Mucosa of descending colon (tissue), 3 donors: ENCODE results near the gene SFXN3. TPM values are rescaled to one million over a fixed set of nuclear protein-coding genes. Genes with fewer than 3 reads are reported as not detected.
A peak's percentile ranks its signal among the peaks of the same experiment; 100 is the strongest.
"Not testable (repeated sequence)": the region's sequence is repeated elsewhere in the genome, so short reads cannot be mapped to it uniquely, and the experiment has no call there.

ENCODE experiments used
- ATAC-seq: fragments of 200-7000 bp; cut with Tn5 transposase; one replicate; pipeline ENCODE4 v1.9.1; 2020; ENCODE audit warnings: mild to moderate bottlenecking, moderate library complexity
- DNase-seq, 3 donors: peaks; one replicate each; pipeline ENCODE4 v3.0.0-alpha.2; 2020
- H3K36me3 ChIP-seq: fragments of 200-600 bp; one replicate; pipeline ENCODE4 v1.8.0; 2021; ENCODE audit warnings: low read depth, mild to moderate bottlenecking
- H3K4me1 ChIP-seq: fragments of 200-600 bp; one replicate; pipeline ENCODE4 v1.8.0; 2021; ENCODE audit warnings: low read depth, mild to moderate bottlenecking
- H3K4me3 ChIP-seq: fragments of 200-600 bp; one replicate; pipeline ENCODE4 v1.8.0; 2021; ENCODE audit warnings: mild to moderate bottlenecking
- H3K9me3 ChIP-seq: fragments of 200-600 bp; one replicate; pipeline ENCODE4 v1.8.0; 2021; ENCODE audit warnings: mild to moderate bottlenecking
- CTCF ChIP-seq: fragments of 200-600 bp; IDR thresholded peaks from one replicate; pipeline ENCODE4 v1.8.0; 2022; ENCODE audit warnings: antibody characterized with exemption, mild to moderate bottlenecking
- intact Hi-C, 2 donors: fragments of 100-400 bp; cut with DNase I in 1 of 2; cut with micrococcal nuclease in 1 of 2; formaldehyde crosslinking; loops; one replicate each; pipeline versions ENCODE4 v1.11.0 to v1.11.1; 2022; cut with DNase I, micrococcal nuclease
- total RNA-seq, 3 donors: library from RNA; stranded (reverse); fragmentation: NEBNext Ultra II Directional in 2 of 3; extraction: Animal tissue kit (Norgen Biotek cat#: 25700) in 2 of 3; gene quantifications; one replicate each; pipeline versions ENCODE4 v1.2.1 to v1.2.4, GENCODE V29; 2021 to 2023
- donor health status: DM: no; HTN: no; CAD: no; lungs with moderate emphysema.
- donor health status: DM: no; HTN: no; CAD: no.
- donor health status: DM: no; HTN: yes; CAD: no.

SFXN3 gene
- total RNA-seq, 3 donors from 2014 or later = 8.7 to 28.7 (median 28.0) TPM

DNA sequence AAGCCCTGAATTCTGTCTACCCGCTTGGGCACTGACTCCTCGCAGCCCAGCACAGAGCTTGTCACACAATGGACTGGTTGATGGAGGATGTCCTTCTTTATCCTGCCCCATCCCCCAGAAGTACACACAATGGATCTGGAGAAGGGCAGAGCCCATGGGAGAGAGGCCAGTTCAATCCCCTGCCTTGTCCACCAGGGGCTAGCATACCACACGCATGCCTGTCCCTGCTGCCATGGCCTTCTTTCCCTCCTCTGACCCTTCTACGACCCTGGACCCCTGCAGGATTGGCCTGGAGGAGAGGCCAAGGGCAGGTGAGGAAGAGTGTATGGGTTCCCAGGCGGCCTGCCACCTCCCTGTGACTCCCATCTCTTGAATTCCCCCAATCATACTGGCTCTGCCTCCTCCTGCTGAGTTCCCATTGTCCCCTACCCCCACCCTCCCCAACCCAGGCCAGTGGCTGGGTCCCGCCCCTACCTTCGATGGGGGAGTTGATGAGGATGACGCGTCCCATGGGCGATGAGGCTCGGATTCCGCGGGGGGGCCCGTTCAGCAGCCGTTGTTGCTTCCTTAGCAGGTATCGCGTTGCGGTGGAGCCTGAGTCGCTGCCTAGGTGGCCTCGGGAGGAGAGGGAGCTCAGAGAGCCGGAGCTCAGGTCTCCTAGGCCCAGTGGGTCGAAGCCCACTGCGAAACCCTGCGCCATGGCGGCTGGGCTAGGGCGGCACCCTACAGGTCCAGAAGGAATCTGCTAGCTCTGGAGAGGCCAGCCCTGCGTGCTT, 1.3 kb upstream of the SFXN3 start:
- Histone ChIP-seq H3K4me1 (peaks cover 27% of the 10 kb centered on the region), H3K36me3 (no peaks in the 10 kb centered on the region), H3K4me3 (no peak overlapping the region), H3K9me3 (no peaks in the 10 kb centered on the region)
- intact Hi-C loops = no loop called here
- DNase-seq = no peak
- no peak for ATAC-seq
- TF ChIP-seq CTCF = no peak

- ATAC-seq = no peak
- TF ChIP-seq CTCF = no peak
- Histone ChIP-seq H3K4me1 (peaks cover 27% of the 10 kb centered on the region), H3K9me3 (no peaks in the 10 kb centered on the region), H3K36me3 (no peaks in the 10 kb centered on the region), H3K4me3 (no peak overlapping the region)
- no peak for DNase-seq
- intact Hi-C loops = no loop called here
These were observed 422 bp upstream of the SFXN3 start for GRCh38 chr10:101030496-101031127.

DNA sequence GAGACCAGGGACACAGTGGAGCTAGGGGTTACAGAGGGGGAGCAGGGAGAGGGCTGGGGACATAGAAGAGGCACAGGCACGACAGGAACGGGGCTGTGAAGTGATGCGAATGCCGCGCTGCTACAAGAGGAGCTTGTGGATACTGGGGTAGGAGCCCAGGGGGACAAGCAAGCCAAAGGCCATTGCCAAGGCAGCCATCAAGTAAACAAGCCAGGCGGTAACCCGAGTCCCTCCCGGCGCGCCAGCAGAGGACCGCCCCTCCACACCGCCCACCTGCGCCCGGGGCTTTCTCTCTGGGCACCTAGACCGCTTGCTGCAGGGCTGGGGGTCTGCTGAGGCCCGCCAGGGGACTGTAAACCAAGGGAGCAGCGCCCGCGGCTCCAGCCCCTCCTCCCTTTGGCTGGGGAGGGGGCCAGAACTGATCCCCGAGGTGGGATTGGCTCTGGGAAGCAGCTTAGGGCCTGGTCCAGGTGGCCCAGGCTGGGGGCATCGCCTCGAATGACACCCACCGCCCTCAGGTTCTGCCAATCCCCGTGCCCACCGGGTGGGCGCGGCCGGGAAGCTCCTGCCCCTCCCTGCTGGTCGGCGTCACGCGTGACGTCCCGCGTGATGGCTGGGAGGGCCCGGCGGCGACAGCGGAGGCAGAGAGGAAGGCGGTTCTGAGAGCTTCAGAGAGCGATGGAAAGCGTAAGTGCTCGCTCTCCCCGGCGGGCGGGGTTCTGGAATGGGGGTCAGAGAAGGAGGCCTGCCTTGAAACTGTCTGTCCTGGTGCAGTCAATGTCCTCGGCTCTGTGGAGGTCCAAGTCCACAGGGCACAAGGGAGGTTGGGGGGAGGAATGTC, 982 bp downstream of the SFXN3 start:
- H3K36me3 ChIP-seq = no peaks in the 10 kb centered on the region
- peak; percentile 70 for ATAC-seq
- TF ChIP-seq CTCF = no peak
- peak overlapping the region; percentile 27 for H3K4me3 ChIP-seq
- H3K4me1 ChIP-seq = peaks cover 27% of the 10 kb centered on the region
- intact Hi-C loops = no loop called here
- DNase-seq = peak; percentile 79 to 91 (median 86)
- H3K9me3 ChIP-seq = no peaks in the 10 kb centered on the region

- ATAC-seq = peak; percentile 54
- no peaks in the 10 kb centered on the region for H3K36me3 ChIP-seq
- H3K4me3 ChIP-seq = peak overlapping the region; percentile 27
- H3K9me3 ChIP-seq = no peaks in the 10 kb centered on the region
- DNase-seq = peak in 1 of 3 donors; percentile 51
- TF ChIP-seq CTCF = no peak
- intact Hi-C loops = no loop called here
- H3K4me1 ChIP-seq = peaks cover 27% of the 10 kb centered on the region
These were observed 1.7 kb downstream of the SFXN3 start for GRCh38 chr10:101032637-101033224.

DNA sequence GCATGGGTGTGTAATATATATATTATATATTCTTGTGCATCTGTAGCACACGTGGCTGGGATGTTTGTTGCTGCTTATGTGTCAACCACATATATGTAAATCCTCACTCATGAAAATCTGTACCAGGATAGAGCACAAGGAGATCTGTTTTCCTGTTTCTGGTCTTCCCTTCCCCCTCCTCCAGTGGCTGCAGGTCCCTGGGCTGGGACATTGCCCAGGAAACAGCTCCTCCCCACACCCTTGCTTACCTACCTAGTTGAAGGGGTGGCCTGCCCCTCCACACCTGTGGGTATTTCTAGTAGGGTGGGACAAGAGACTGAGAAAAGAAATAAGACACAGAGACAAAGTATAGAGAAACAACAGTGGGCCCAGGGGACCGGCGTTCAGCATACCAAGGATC, 2.2 kb downstream of the SFXN3 start:
- intact Hi-C loops = no loop called here
- no peaks in the 10 kb centered on the region for H3K9me3 ChIP-seq
- peak in 1 of 3 donors; percentile 25 for DNase-seq
- peaks cover 27% of the 10 kb centered on the region for H3K4me1 ChIP-seq
- no peak overlapping the region for H3K4me3 ChIP-seq
- no peaks in the 10 kb centered on the region for H3K36me3 ChIP-seq
- no peak for TF ChIP-seq CTCF
- no peak for ATAC-seq

DNA sequence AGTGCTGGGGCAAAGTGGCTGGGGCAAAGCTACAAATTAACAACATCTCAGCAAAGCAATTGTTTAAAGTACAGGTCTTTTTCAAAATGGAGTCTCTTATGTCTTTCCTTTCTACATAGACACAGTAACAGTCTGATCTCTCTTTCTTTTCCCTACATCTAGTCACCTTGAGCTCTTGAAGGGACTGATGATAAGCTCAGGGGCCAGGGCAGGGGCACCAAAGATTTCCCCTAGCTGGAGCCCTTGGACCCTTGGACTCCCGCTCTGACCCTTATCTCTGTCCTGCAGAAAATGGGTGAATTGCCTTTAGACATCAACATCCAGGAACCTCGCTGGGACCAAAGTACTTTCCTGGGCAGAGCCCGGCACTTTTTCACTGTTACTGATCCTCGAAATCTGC, 3.4 kb downstream of the SFXN3 start:
- peaks cover 27% of the 10 kb centered on the region for H3K4me1 ChIP-seq
- H3K4me3 ChIP-seq, ATAC-seq, H3K9me3 ChIP-seq, H3K36me3 ChIP-seq, intact Hi-C loops: not testable (repeated sequence)
- DNase-seq = peak in 1 of 3 donors; percentile 19
